ENCODE measurements around the gene POLR3E.

POLR3E gene

DNA sequence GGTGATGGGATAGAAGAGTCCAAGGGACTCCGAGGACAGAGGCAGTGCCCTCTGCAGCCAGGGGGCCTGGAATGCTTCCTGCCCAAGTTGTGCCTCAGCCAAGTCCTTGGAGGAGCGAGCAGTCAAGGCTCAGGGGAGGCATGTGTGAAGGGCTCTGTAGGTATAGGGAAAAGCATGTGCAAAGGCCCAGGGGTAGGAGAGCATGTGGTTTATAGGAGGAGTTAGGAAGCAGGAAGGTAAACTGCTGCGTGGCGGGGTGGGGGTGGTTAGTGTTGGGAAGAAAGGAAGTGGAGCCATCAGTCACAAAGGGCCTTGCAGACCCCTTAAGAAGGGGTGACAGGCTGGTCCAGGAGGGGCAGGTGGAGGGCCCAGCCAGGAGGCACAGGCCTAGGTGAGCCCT is 7.2 kb downstream of the POLR3E start:
- Histone ChIP-seq H3K27ac (ENCODE audit: insufficient read depth, low read depth, low read length, poor library complexity, severe bottlenecking) (no peak overlapping the region), H3K36me3 (ENCODE audit: control insufficient read depth, insufficient read depth, low read length) (peaks cover 10% of the 10 kb centered on the region), H3K27me3 (ENCODE audit: control insufficient read depth, insufficient read depth, low read length, poor library complexity, severe bottlenecking) (no peaks in the 10 kb centered on the region), H3K4me1 (ENCODE audit: control insufficient read depth, insufficient read depth, low read length) (no peaks in the 10 kb centered on the region), H3K4me3 (ENCODE audit: insufficient read depth, low read depth, low read length) (no peak overlapping the region), H3K9me3 (ENCODE audit: control insufficient read depth, low read length) (no peaks in the 10 kb centered on the region)
- WGBS, 2 experiments: 94 to 95% methylated on average over 4 of the region's 4 CpGs

DNA sequence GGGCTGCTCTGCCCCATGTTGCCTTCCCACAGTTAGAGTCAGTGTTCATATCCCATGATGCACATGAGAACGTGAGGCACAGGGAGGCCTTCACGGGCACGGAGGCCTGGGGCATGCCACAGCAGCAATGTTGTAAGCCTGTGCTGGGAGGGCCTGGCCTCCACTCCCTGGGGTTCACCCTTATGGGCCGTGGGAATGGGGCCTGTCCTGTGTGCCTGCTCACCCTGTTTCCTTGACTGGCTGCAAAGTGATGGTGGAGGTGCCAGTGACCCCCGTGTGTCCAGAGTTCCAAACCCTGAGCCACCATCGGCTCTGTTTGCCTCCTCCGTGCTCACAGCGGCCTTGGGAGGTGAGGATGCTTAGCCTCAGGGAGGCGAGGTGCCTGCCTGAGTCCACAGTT is 9.6 kb downstream of the POLR3E start:
- Histone ChIP-seq H3K9me3 (ENCODE audit: control insufficient read depth, low read length) (no peaks in the 10 kb centered on the region), H3K36me3 (ENCODE audit: control insufficient read depth, insufficient read depth, low read length) (peaks cover 16% of the 10 kb centered on the region)

GRCh38 chr16:22307838-22308237 is 10.6 kb downstream of the POLR3E start:
- no peak overlapping the region for H3K4me3 ChIP-seq (ENCODE audit: insufficient read depth, low read depth, low read length)
- no peaks in the 10 kb centered on the region for H3K4me1 ChIP-seq (ENCODE audit: control insufficient read depth, insufficient read depth, low read length)
- no peaks in the 10 kb centered on the region for H3K27me3 ChIP-seq (ENCODE audit: control insufficient read depth, insufficient read depth, low read length, poor library complexity, severe bottlenecking)
- H3K36me3 ChIP-seq (ENCODE audit: control insufficient read depth, insufficient read depth, low read length): peaks cover 16% of the 10 kb centered on the region
- H3K9me3 ChIP-seq (ENCODE audit: control insufficient read depth, low read length): no peaks in the 10 kb centered on the region
- H3K27ac ChIP-seq (ENCODE audit: insufficient read depth, low read depth, low read length, poor library complexity, severe bottlenecking): no peak overlapping the region
- WGBS, 2 experiments: 95 to 96% methylated on average over 10 of the region's 10 CpGs

More for the DNA sequence above, 9.6 kb downstream of the POLR3E start:
- Histone ChIP-seq H3K27me3 (ENCODE audit: control insufficient read depth, insufficient read depth, low read length, poor library complexity, severe bottlenecking) (no peaks in the 10 kb centered on the region), H3K4me1 (ENCODE audit: control insufficient read depth, insufficient read depth, low read length) (no peaks in the 10 kb centered on the region), H3K27ac (ENCODE audit: insufficient read depth, low read depth, low read length, poor library complexity, severe bottlenecking) (no peak overlapping the region), H3K4me3 (ENCODE audit: insufficient read depth, low read depth, low read length) (no peak overlapping the region)
- 92 to 96% methylated on average over 9 of the region's 9 CpGs for WGBS, 2 experiments

DNA sequence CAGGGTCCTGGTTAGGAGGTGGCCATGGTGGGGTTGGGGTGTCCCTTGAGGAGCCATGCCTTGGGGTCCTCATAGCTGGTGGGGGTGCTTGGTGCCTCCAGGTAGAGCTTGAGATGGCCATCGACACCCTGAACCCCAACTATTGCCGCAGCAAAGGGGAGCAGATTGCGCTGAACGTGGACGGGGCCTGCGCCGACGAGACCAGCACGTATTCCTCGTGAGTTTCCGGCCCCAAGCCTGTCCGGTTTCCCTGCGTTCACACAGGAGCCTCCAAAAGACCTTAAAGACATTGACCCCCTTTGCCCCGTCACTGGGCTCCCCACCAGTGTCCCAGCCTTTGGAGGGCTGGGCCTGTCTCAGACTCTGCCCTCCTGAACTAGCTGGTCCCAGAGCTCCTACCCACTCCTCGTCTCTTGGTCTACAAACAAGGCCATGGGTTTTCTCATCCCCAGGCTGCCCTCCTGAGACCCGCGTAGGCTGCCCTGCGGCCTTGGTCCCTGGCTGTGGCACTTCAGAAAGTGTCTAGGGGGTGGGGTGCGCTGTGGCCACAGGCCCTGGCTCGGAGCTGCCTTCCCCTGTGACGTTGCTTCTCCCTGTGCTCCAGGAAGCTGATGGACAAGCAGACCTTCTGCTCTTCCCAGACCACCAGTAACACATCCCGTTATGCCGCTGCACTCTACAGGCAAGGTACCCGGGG is 11.8 kb downstream of the POLR3E start:
- no peaks in the 10 kb centered on the region for H3K4me1 ChIP-seq (ENCODE audit: control insufficient read depth, insufficient read depth, low read length)
- no peak overlapping the region for H3K27ac ChIP-seq (ENCODE audit: insufficient read depth, low read depth, low read length, poor library complexity, severe bottlenecking)
- no peak overlapping the region for H3K4me3 ChIP-seq (ENCODE audit: insufficient read depth, low read depth, low read length)
- no peaks in the 10 kb centered on the region for H3K9me3 ChIP-seq (ENCODE audit: control insufficient read depth, low read length)
- H3K27me3 ChIP-seq (ENCODE audit: control insufficient read depth, insufficient read depth, low read length, poor library complexity, severe bottlenecking): no peaks in the 10 kb centered on the region
- 96% methylated on average over 24 of the region's 24 CpGs for WGBS, 2 experiments
- peaks cover 10% of the 10 kb centered on the region for H3K36me3 ChIP-seq (ENCODE audit: control insufficient read depth, insufficient read depth, low read length)

- Histone ChIP-seq H3K4me3 (ENCODE audit: insufficient read depth, low read depth, low read length) (no peak overlapping the region), H3K27me3 (ENCODE audit: control insufficient read depth, insufficient read depth, low read length, poor library complexity, severe bottlenecking) (no peaks in the 10 kb centered on the region), H3K36me3 (ENCODE audit: control insufficient read depth, insufficient read depth, low read length) (peaks cover 10% of the 10 kb centered on the region), H3K9me3 (ENCODE audit: control insufficient read depth, low read length) (no peaks in the 10 kb centered on the region), H3K27ac (ENCODE audit: insufficient read depth, low read depth, low read length, poor library complexity, severe bottlenecking) (no peak overlapping the region), H3K4me1 (ENCODE audit: control insufficient read depth, insufficient read depth, low read length) (no peaks in the 10 kb centered on the region)
- WGBS, 2 experiments: 96 to 99% methylated on average over 4 of the region's 4 CpGs
These were observed 14.3 kb downstream of the POLR3E start for GRCh38 chr16:22311520-22311919.

DNA sequence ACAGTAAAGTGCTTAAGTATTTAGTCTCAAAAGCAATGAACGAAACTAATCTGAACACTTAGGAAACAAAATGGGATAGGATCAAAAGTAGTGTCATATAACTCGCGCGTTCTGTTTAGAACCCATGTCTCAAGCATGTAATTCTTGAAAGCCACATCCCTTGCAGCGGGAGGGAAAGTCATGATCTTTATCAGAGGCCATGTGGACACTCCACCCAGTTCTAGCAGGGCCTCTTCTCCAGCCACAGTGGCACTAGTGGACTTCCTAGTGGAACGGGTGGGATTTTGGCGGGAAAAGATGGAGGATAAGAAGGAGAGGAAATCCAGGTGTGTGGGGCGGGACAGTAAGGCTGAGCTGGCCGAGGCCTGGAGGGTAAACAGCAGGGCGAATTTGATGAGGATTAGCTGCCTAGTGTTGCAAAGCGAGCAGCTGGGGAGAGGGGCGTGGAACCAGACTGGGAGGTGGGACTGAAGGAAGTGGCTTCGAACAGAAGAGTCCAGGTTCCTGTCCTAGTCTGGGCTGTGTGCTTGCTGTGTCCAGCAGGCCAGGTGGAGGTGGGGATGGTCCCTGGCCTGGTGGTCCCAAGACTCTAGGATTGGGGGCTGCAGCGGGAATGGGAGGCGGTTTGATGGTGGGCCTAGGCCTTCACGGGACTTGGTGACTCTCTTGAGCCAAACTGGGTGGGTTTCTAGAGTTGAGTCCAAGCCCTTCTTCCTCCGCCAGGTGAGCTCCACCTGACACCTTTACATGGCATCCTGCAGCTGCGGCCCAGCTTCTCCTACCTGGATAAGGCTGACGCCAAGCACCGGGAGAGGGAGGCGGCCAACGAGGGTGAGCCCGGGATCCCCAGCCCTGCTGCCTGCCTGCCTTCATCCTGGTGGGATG is 15.9 kb downstream of the POLR3E start:
- H3K4me3 ChIP-seq (ENCODE audit: insufficient read depth, low read depth, low read length): no peak overlapping the region
- no peak overlapping the region for H3K27ac ChIP-seq (ENCODE audit: insufficient read depth, low read depth, low read length, poor library complexity, severe bottlenecking)
- WGBS, 2 experiments: 92 to 93% methylated on average over 23 of the region's 23 CpGs
- H3K9me3 ChIP-seq (ENCODE audit: control insufficient read depth, low read length): no peaks in the 10 kb centered on the region
- H3K36me3 ChIP-seq (ENCODE audit: control insufficient read depth, insufficient read depth, low read length): peaks cover 20% of the 10 kb centered on the region
- no peaks in the 10 kb centered on the region for H3K27me3 ChIP-seq (ENCODE audit: control insufficient read depth, insufficient read depth, low read length, poor library complexity, severe bottlenecking)
- no peaks in the 10 kb centered on the region for H3K4me1 ChIP-seq (ENCODE audit: control insufficient read depth, insufficient read depth, low read length)

GRCh38 chr16:22313876-22314470 is 16.8 kb downstream of the POLR3E start:
- peaks cover 26% of the 10 kb centered on the region for H3K36me3 ChIP-seq (ENCODE audit: control insufficient read depth, insufficient read depth, low read length)
- no peak overlapping the region for H3K27ac ChIP-seq (ENCODE audit: insufficient read depth, low read depth, low read length, poor library complexity, severe bottlenecking)
- no peaks in the 10 kb centered on the region for H3K9me3 ChIP-seq (ENCODE audit: control insufficient read depth, low read length)
- H3K4me1 ChIP-seq (ENCODE audit: control insufficient read depth, insufficient read depth, low read length): no peaks in the 10 kb centered on the region
- H3K4me3 ChIP-seq (ENCODE audit: insufficient read depth, low read depth, low read length): no peak overlapping the region
- WGBS, 2 experiments: 94 to 96% methylated on average over 10 of the region's 10 CpGs
- H3K27me3 ChIP-seq (ENCODE audit: control insufficient read depth, insufficient read depth, low read length, poor library complexity, severe bottlenecking): no peaks in the 10 kb centered on the region

- Histone ChIP-seq H3K4me3 (ENCODE audit: insufficient read depth, low read depth, low read length) (no peak overlapping the region), H3K36me3 (ENCODE audit: control insufficient read depth, insufficient read depth, low read length) (peaks cover 21% of the 10 kb centered on the region), H3K9me3 (ENCODE audit: control insufficient read depth, low read length) (no peaks in the 10 kb centered on the region), H3K4me1 (ENCODE audit: control insufficient read depth, insufficient read depth, low read length) (no peaks in the 10 kb centered on the region), H3K27me3 (ENCODE audit: control insufficient read depth, insufficient read depth, low read length, poor library complexity, severe bottlenecking) (no peaks in the 10 kb centered on the region), H3K27ac (ENCODE audit: insufficient read depth, low read depth, low read length, poor library complexity, severe bottlenecking) (no peak overlapping the region)
- WGBS, 2 experiments: 93 to 95% methylated on average over 37 of the region's 37 CpGs
These were observed 17.7 kb downstream of the POLR3E start for GRCh38 chr16:22314661-22315626.

- no peaks in the 10 kb centered on the region for H3K27me3 ChIP-seq (ENCODE audit: control insufficient read depth, insufficient read depth, low read length, poor library complexity, severe bottlenecking)
- no peak overlapping the region for H3K27ac ChIP-seq (ENCODE audit: insufficient read depth, low read depth, low read length, poor library complexity, severe bottlenecking)
- peaks cover 20% of the 10 kb centered on the region for H3K36me3 ChIP-seq (ENCODE audit: control insufficient read depth, insufficient read depth, low read length)
- 81 to 94% methylated on average over 1 of the region's 1 CpG for WGBS, 2 experiments
- H3K4me3 ChIP-seq (ENCODE audit: insufficient read depth, low read depth, low read length): no peak overlapping the region
- H3K9me3 ChIP-seq (ENCODE audit: control insufficient read depth, low read length): no peaks in the 10 kb centered on the region
- no peaks in the 10 kb centered on the region for H3K4me1 ChIP-seq (ENCODE audit: control insufficient read depth, insufficient read depth, low read length)
These were observed 18.8 kb downstream of the POLR3E start for GRCh38 chr16:22315979-22316378.
